HepG2 (cell line): ENCODE results near the gene TPX2. TPM values are rescaled to one million over a fixed set of nuclear protein-coding genes. Genes with fewer than 3 reads are reported as not detected.
A peak's percentile ranks its signal among the peaks of the same experiment; 100 is the strongest.

Experiments
- AGO1 ChIP-seq: fragments of 200-400 bp; formaldehyde crosslinking; IDR thresholded peaks from 2 replicates; pipeline ENCODE4 v1.6.1; 2017; ENCODE audit warnings: mild to moderate bottlenecking, low read depth, low read length, moderate library complexity; ENCODE audit not compliant: poor library complexity, severe bottlenecking
- AHR ChIP-seq: IDR thresholded peaks from 2 replicates; pipeline ENCODE4 v1.6.1; 2018; ENCODE audit warnings: missing genetic modification reagents, missing compliant biosample characterization
- GLI4 ChIP-seq: sonication (generic); formaldehyde crosslinking; IDR thresholded peaks from 2 replicates; pipeline ENCODE4 v1.5.1; 2020; ENCODE audit warnings: missing genetic modification reagents, mild to moderate bottlenecking, moderate library complexity, borderline replicate concordance
- KLF9 ChIP-seq: IDR thresholded peaks from 2 replicates; pipeline ENCODE4 v1.6.1; 2016; ENCODE audit warnings: low read depth
- MZF1 ChIP-seq: sonication (generic); formaldehyde crosslinking; IDR thresholded peaks from 2 replicates; pipeline ENCODE4 v1.8.1; 2023; ENCODE audit warnings: mild to moderate bottlenecking, missing genetic modification reagents, borderline replicate concordance
- RARG ChIP-seq: sonication (generic); formaldehyde crosslinking; IDR thresholded peaks from 2 replicates; pipeline ENCODE4 v1.4.0; 2020; ENCODE audit warnings: low read depth, mild to moderate bottlenecking, missing genetic modification reagents
- SRSF1 ChIP-seq: fragments of 200-400 bp; formaldehyde crosslinking; optimal IDR thresholded peaks from 2 replicates; pipeline ENCODE3; 2017; ENCODE audit warnings: mild to moderate bottlenecking, low read depth, low read length, moderate library complexity
- U2AF1 ChIP-seq: fragments of 200-400 bp; formaldehyde crosslinking; optimal IDR thresholded peaks from 2 replicates; pipeline ENCODE3; 2017; ENCODE audit warnings: mild to moderate bottlenecking, low read depth, low read length
- ZBTB8A ChIP-seq: sonication (generic); formaldehyde crosslinking; IDR thresholded peaks from 2 replicates; pipeline ENCODE4 v1.4.0; 2020; ENCODE audit warnings: mild to moderate bottlenecking, low read depth, missing genetic modification reagents, borderline replicate concordance
- ZNF10 ChIP-seq: sonication (generic); formaldehyde crosslinking; IDR thresholded peaks from 2 replicates; pipeline ENCODE4 v1.4.0; 2020; ENCODE audit warnings: mild to moderate bottlenecking, low read depth, missing genetic modification reagents, borderline replicate concordance
- ZNF180 ChIP-seq: sonication (generic); formaldehyde crosslinking; IDR thresholded peaks from 2 replicates; pipeline ENCODE4 v1.4.0; 2020; ENCODE audit warnings: low read depth, missing genetic modification reagents, borderline replicate concordance
- ZNF501 ChIP-seq: sonication (generic); formaldehyde crosslinking; IDR thresholded peaks from 2 replicates; pipeline ENCODE4 v1.5.1; 2020; ENCODE audit warnings: mild to moderate bottlenecking, moderate library complexity, missing genetic modification reagents
- ZNF703 ChIP-seq: sonication (generic); formaldehyde crosslinking; IDR thresholded peaks from 2 replicates; pipeline ENCODE4 v1.5.1; 2020; ENCODE audit warnings: missing genetic modification reagents, mild to moderate bottlenecking, moderate library complexity, borderline replicate concordance
- ZNF709 ChIP-seq: sonication (generic); formaldehyde crosslinking; IDR thresholded peaks from 2 replicates; pipeline ENCODE4 v1.5.0; 2020; ENCODE audit warnings: mild to moderate bottlenecking, missing genetic modification reagents
- polyA plus RNA-seq, 8 experiments: library from polyadenylated mRNA; depleted of rRNA in 3 of 8; stranded (reverse) in 7 of 8; unstranded in 1 of 8; fragments of >200 nt; fragmentation: Illumina TruSeq in 4 of 8; extraction: Trizol in 4 of 8; gene quantifications; 2 replicates each; pipeline versions ENCODE4 v1.2.1 to v1.2.3, GENCODE V29; 2011 to 2016; ENCODE audit warnings: low read depth in 4 of 8, missing spikeins in 1 of 8, mixed read lengths in 1 of 8; ENCODE audit not compliant: insufficient read depth in 1 of 8
- total RNA-seq, 5 experiments: library from RNA; depleted of rRNA; stranded (reverse); fragments of >200 nt; fragmentation: Illumina TruSeq; extraction: Trizol; gene quantifications; 2 replicates each; pipeline ENCODE4 v1.2.3, GENCODE V29; 2016; ENCODE audit warnings: low read depth in 1 of 5
- TF ChIP-seq, protein P1 (sequence below): sonication (generic); formaldehyde crosslinking; conservative IDR thresholded peaks from 2 replicates; pipeline ENCODE4 v1.4.0; 2020; ENCODE audit warnings: mild to moderate bottlenecking, missing genetic modification reagents, moderate library complexity
- TF ChIP-seq, protein P2 (sequence below): sonication (generic); formaldehyde crosslinking; IDR thresholded peaks from 2 replicates; pipeline ENCODE4 v1.8.1; 2023; ENCODE audit warnings: missing genetic modification reagents, inconsistent platforms, borderline replicate concordance

TPX2 gene
- total and polyA plus RNA-seq, 2 of the 13 experiments (the other 11 are each of a cell fraction or from before 2014, with no cell fraction given): 34.3 to 124 TPM

DNA sequence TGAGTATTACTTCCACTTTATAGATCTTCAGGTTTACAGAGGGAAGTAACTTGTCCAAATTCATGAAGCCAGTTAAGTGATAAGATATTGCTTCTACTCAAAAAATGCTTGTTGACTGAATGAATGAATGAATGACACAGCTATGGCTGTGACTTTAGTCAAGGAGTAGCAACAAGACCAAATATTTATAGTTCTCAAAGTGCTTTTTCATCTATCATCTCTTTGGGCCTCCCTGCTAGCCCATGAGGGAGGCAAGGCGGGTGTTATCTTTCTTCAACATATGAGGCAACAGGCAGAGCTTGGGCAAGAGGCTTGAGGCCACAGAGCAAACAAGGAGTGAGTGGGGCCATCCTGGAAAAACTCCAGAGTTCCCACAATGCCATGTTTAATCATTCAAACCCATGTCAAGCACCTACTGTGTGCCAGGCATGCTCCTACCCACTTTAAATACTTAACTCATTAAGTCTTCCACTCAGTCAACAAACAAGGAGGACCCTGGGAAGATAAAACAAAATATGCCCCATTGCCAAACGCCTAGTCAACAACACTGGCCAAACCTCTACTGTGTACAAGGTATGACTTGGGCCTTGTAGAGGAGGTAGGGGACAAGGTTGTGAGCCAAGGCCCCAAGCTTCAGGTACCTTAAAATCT, 32.4 kb upstream of the TPX2 start (continued):
- TF ChIP-seq, protein P1, sequence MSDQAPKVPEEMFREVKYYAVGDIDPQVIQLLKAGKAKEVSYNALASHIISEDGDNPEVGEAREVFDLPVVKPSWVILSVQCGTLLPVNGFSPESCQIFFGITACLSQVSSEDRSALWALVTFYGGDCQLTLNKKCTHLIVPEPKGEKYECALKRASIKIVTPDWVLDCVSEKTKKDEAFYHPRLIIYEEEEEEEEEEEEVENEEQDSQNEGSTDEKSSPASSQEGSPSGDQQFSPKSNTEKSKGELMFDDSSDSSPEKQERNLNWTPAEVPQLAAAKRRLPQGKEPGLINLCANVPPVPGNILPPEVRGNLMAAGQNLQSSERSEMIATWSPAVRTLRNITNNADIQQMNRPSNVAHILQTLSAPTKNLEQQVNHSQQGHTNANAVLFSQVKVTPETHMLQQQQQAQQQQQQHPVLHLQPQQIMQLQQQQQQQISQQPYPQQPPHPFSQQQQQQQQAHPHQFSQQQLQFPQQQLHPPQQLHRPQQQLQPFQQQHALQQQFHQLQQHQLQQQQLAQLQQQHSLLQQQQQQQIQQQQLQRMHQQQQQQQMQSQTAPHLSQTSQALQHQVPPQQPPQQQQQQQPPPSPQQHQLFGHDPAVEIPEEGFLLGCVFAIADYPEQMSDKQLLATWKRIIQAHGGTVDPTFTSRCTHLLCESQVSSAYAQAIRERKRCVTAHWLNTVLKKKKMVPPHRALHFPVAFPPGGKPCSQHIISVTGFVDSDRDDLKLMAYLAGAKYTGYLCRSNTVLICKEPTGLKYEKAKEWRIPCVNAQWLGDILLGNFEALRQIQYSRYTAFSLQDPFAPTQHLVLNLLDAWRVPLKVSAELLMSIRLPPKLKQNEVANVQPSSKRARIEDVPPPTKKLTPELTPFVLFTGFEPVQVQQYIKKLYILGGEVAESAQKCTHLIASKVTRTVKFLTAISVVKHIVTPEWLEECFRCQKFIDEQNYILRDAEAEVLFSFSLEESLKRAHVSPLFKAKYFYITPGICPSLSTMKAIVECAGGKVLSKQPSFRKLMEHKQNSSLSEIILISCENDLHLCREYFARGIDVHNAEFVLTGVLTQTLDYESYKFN (CRISPR knock-in tag): peak; percentile 94
- TF ChIP-seq ZNF709 (CRISPR knock-in tag) (peak; percentile 81), ZNF10 (CRISPR knock-in tag) (no peak), MZF1 (CRISPR knock-in tag) (no peak), RARG (CRISPR knock-in tag) (no peak), ZBTB8A (CRISPR knock-in tag) (peak; percentile 68; the same call in 1 of the 2 replicates), AHR (CRISPR knock-in tag) (peak; percentile 90; the same call in 1 of the 2 replicates), GLI4 (CRISPR knock-in tag) (peak; percentile 27; the same call in 1 of the 2 replicates), KLF9 (0 out of 2 replicates have a peak, but pooled peaks have one; percentile 44), ZNF703 (CRISPR knock-in tag) (no peak), AGO1 (no peak), SRSF1 (no peak), U2AF1 (no peak), ZNF501 (peak; percentile 59; the same call in 1 of the 2 replicates), ZNF180 (no peak)
- TF ChIP-seq, protein P2, sequence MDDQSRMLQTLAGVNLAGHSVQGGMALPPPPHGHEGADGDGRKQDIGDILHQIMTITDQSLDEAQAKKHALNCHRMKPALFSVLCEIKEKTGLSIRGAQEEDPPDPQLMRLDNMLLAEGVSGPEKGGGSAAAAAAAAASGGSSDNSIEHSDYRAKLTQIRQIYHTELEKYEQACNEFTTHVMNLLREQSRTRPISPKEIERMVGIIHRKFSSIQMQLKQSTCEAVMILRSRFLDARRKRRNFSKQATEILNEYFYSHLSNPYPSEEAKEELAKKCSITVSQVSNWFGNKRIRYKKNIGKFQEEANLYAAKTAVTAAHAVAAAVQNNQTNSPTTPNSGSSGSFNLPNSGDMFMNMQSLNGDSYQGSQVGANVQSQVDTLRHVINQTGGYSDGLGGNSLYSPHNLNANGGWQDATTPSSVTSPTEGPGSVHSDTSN (CRISPR knock-in tag): no peak; the same call in 1 of the 2 replicates
